GM12872 (cell line): ENCODE results near the gene AGBL5.

Experiments
- CTCF ChIP-seq: IDR thresholded peaks from 3 replicates; pipeline ENCODE4 v1.5.1; 2011; ENCODE audit warnings: low read depth, mild to moderate bottlenecking, low read length, moderate library complexity; ENCODE audit not compliant: insufficient read depth

AGBL5 gene

GRCh38 chr2:27050996-27051901, at the start of gene AGBL5:
Gene AGBL5 (plus strand): TSS chr2:27051668. CDS start chr2:27052959, 1,291 bp downstream.
- no peak for TF ChIP-seq CTCF

- no peak for TF ChIP-seq CTCF
These were observed 49.5 kb upstream of the AGBL5 start for GRCh38 chr2:27001950-27002349.

GRCh38 chr2:27003007-27003406, 48.5 kb upstream of the AGBL5 start:
- no peak for TF ChIP-seq CTCF

GRCh38 chr2:27003857-27004256, 47.6 kb upstream of the AGBL5 start:
- TF ChIP-seq CTCF = no peak

- TF ChIP-seq CTCF = no peak
These were observed 44.7 kb upstream of the AGBL5 start for GRCh38 chr2:27006602-27007415.

GRCh38 chr2:27007416-27008374, 43.8 kb upstream of the AGBL5 start:
- no peak for TF ChIP-seq CTCF

- no peak for TF ChIP-seq CTCF
These were observed 42.8 kb upstream of the AGBL5 start for GRCh38 chr2:27008678-27009077.
